ENCODE results near the gene MXI1. TPM values are rescaled to one million over a fixed set of nuclear protein-coding genes. Genes with fewer than 3 reads are reported as not detected.

MXI1 gene
- total RNA-seq, 3 donors from 2014 or later (not counting 1 experiment from before 2014, with no cell fraction given), result 11.2 to 14.1 (median 13.6) TPM

- intact Hi-C loops (cut with micrococcal nuclease), result no loop called here
- no peaks in the 10 kb centered on the region for H3K36me3 Mint-ChIP-seq
- H3K9me3 ChIP-seq (ENCODE audit: control insufficient read depth, insufficient read depth, low read length), result no peaks in the 10 kb centered on the region
- ATAC-seq (no peak), DNase-seq (no peak)
- TF ChIP-seq CTCF (IDR thresholded peaks at IDR 0.05), result no peak
- peaks cover 0 to 15% of the 10 kb centered on the region in 2 donors for H3K4me1 Mint-ChIP-seq
- H3K36me3 ChIP-seq (ENCODE audit: control insufficient read depth, insufficient read depth, low read length), result no peaks in the 10 kb centered on the region
- H3K4me1 ChIP-seq (ENCODE audit: control insufficient read depth, insufficient read depth, low read length), result peaks cover 6% of the 10 kb centered on the region
- WGBS (ENCODE audit: insufficient coverage), result 84% methylated on average over 4 of the region's 5 CpGs
- no peak overlapping the region for H3K27ac Mint-ChIP-seq
- peaks cover 40% of the 10 kb centered on the region for H3K27me3 ChIP-seq (ENCODE audit: control insufficient read depth, insufficient read depth, low read length)
- H3K4me3 Mint-ChIP-seq, result no peak overlapping the region
- H3K27ac ChIP-seq (ENCODE audit: low read length), result no peak overlapping the region
- H3K27me3 Mint-ChIP-seq (ENCODE audit: low read depth in 2 of 2), result peaks cover 71 to 85% of the 10 kb centered on the region in 2 donors
- no peaks in the 10 kb centered on the region for H3K9me3 Mint-ChIP-seq
- H3K4me3 ChIP-seq (ENCODE audit: low read length), result no peak overlapping the region
Measured at GRCh38 chr10:110172155-110172554, 35.2 kb upstream of the MXI1 start.

GRCh38 chr10:110174201-110174600 is 33.2 kb upstream of the MXI1 start:
- TF ChIP-seq CTCF (IDR thresholded peaks at IDR 0.05), result no peak
- Mint-ChIP-seq H3K27me3 (ENCODE audit: low read depth in 2 of 2) (peaks cover 68 to 80% of the 10 kb centered on the region in 2 donors), H3K4me1 (peaks cover 0 to 6% of the 10 kb centered on the region in 2 donors), H3K27ac (no peak overlapping the region), H3K9me3 (no peaks in the 10 kb centered on the region), H3K4me3 (no peak overlapping the region), H3K36me3 (no peaks in the 10 kb centered on the region)
- peaks cover 32% of the 10 kb centered on the region for H3K27me3 ChIP-seq (ENCODE audit: control insufficient read depth, insufficient read depth, low read length)
- no peak overlapping the region for H3K27ac ChIP-seq (ENCODE audit: low read length)
- ATAC-seq, result no peak
- no peak overlapping the region for H3K4me3 ChIP-seq (ENCODE audit: low read length)
- H3K4me1 ChIP-seq (ENCODE audit: control insufficient read depth, insufficient read depth, low read length), result no peaks in the 10 kb centered on the region
- DNase-seq, result no peak
- no peaks in the 10 kb centered on the region for H3K9me3 ChIP-seq (ENCODE audit: control insufficient read depth, insufficient read depth, low read length)
- intact Hi-C loops (cut with micrococcal nuclease), result no loop called here
- no peaks in the 10 kb centered on the region for H3K36me3 ChIP-seq (ENCODE audit: control insufficient read depth, insufficient read depth, low read length)

- Histone ChIP-seq H3K4me3 (ENCODE audit: low read length) (no peak overlapping the region), H3K9me3 (ENCODE audit: control insufficient read depth, insufficient read depth, low read length) (no peaks in the 10 kb centered on the region), H3K27me3 (ENCODE audit: control insufficient read depth, insufficient read depth, low read length) (peaks cover 28% of the 10 kb centered on the region), H3K36me3 (ENCODE audit: control insufficient read depth, insufficient read depth, low read length) (no peaks in the 10 kb centered on the region), H3K27ac (ENCODE audit: low read length) (no peak overlapping the region), H3K4me1 (ENCODE audit: control insufficient read depth, insufficient read depth, low read length) (no peaks in the 10 kb centered on the region)
- 93% methylated on average over 5 of the region's 5 CpGs for WGBS (ENCODE audit: insufficient coverage)
- Mint-ChIP-seq H3K27me3 (ENCODE audit: low read depth in 2 of 2) (peaks cover 66 to 80% of the 10 kb centered on the region in 2 donors), H3K4me3 (no peak overlapping the region), H3K27ac (no peak overlapping the region), H3K36me3 (no peaks in the 10 kb centered on the region), H3K4me1 (no peaks in the 10 kb centered on the region), H3K9me3 (no peaks in the 10 kb centered on the region)
- TF ChIP-seq CTCF (IDR thresholded peaks at IDR 0.05), result no peak
- ATAC-seq (no peak), DNase-seq (no peak)
- intact Hi-C loops (cut with micrococcal nuclease), result no loop called here
Measured at GRCh38 chr10:110174816-110175215, 32.6 kb upstream of the MXI1 start.

GRCh38 chr10:110175406-110175805 is 32.0 kb upstream of the MXI1 start:
- H3K27ac Mint-ChIP-seq, result no peak overlapping the region
- intact Hi-C loops (cut with micrococcal nuclease), result no loop called here
- no peak for ATAC-seq

More at GRCh38 chr10:110175406-110175805, 32.0 kb upstream of the MXI1 start:
- H3K9me3 Mint-ChIP-seq, result no peaks in the 10 kb centered on the region
- Histone ChIP-seq H3K36me3 (ENCODE audit: control insufficient read depth, insufficient read depth, low read length) (no peaks in the 10 kb centered on the region), H3K27me3 (ENCODE audit: control insufficient read depth, insufficient read depth, low read length) (peaks cover 25% of the 10 kb centered on the region), H3K4me3 (ENCODE audit: low read length) (no peak overlapping the region), H3K9me3 (ENCODE audit: control insufficient read depth, insufficient read depth, low read length) (no peaks in the 10 kb centered on the region), H3K4me1 (ENCODE audit: control insufficient read depth, insufficient read depth, low read length) (no peaks in the 10 kb centered on the region), H3K27ac (ENCODE audit: low read length) (no peak overlapping the region)
- no peaks in the 10 kb centered on the region for H3K36me3 Mint-ChIP-seq
- no peak for DNase-seq
- no peak for TF ChIP-seq CTCF (IDR thresholded peaks at IDR 0.05)
- peaks cover 62 to 74% of the 10 kb centered on the region in 2 donors for H3K27me3 Mint-ChIP-seq (ENCODE audit: low read depth in 2 of 2)
- no peaks in the 10 kb centered on the region for H3K4me1 Mint-ChIP-seq
- H3K4me3 Mint-ChIP-seq, result no peak overlapping the region
- 67% methylated on average over 2 of the region's 2 CpGs for WGBS (ENCODE audit: insufficient coverage)

Data from natural killer cell (primary cell).